Astrocyte of the hippocampus (primary cell): ENCODE results near the gene VASH1.

ENCODE experiments used
- DNase-seq: peaks from one replicate; pipeline ENCODE4 v3.0.0; 2011; ENCODE audit warnings: low read depth, low spot score

Gene VASH1

DNA sequence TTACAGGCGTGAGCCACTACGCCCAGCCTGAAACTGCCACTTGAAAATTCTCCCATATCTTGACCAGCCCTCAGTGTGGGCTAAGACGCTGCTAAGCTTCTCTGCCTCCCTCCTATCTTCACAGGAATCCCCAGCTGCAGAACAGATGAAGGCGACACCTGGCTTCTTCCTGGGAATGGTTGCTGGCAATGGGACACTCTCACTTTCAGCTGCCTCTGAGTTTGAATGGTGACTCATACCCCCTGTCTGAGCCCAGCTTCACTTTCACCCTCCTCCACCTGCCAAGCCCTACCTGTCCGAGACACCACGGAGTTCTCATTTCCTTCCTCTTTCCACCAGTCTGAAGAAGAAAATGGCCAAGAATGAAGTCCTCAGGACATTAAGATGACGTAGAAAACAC, 18.3 kb upstream of the VASH1 start:
- DNase-seq, result no peak

DNA sequence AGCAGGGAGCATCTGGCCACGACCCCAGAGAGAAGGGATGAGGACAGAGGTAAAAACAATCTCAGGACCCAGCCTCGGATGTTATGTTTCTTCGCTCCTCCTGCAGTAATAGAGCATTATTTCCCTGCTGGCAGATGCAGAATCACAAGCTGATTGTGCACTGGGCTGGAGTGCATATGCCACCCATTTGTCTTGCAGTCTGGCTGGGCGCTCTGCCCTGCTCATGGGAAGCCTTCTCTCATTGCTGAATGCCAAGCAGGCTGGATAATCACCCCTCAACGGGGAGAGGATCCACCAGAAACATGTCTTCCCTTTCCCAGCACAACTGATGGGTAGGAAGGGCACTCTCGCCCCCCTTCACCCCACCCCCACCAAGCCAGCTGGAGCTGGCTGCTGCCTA, 8.5 kb upstream of the VASH1 start:
- DNase-seq, result no peak

DNA sequence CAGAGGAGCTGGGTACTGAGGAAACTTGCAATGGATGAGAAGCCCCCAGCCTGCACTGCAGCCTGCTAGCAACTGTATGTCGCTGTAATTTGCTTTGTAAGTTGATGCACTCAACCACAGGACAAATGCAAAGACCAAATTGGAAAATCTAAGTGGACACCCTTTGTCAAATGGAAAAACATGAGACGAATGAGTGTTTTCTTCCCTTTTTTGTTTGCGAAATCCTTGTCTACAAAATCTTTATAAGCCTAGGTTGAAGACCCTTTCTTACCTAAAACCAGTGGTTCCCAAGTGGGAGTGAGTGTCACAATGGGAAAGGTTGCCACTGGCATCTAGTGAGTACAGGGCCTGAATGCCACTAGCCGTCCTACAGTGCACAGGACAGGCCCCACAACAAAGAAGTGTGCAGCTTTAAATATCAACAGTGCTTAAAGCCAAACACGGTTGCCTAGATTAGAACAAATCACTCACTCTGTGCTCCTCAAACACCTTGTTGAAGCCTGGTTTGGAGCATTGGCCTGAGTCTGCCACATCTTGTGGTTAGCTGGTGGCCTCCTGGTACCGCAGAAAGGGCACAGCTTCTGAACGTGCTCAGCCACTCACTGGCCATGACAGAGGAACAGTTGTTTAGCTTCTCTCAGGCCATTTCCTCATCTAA, 7.6 kb upstream of the VASH1 start:
- no peak for DNase-seq

DNA sequence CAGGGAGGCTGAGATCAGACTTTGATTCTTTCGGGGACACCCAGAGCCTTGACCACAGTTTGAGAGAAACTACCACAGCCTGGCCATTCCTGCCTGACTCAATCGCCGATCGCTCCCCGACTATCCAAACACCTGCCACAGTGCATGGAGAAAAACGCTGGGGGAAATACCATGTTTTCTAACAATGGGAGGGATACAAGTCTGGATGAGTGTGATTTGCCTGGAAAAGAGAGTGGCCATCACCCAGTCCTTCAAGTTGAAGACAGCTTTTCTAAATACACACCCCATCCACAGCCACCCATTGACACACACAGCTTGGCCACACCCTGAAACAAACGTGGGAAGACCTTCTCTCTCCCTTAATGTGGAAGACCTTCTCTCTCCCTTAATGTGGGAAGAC, 6.7 kb upstream of the VASH1 start:
- no peak for DNase-seq

DNA sequence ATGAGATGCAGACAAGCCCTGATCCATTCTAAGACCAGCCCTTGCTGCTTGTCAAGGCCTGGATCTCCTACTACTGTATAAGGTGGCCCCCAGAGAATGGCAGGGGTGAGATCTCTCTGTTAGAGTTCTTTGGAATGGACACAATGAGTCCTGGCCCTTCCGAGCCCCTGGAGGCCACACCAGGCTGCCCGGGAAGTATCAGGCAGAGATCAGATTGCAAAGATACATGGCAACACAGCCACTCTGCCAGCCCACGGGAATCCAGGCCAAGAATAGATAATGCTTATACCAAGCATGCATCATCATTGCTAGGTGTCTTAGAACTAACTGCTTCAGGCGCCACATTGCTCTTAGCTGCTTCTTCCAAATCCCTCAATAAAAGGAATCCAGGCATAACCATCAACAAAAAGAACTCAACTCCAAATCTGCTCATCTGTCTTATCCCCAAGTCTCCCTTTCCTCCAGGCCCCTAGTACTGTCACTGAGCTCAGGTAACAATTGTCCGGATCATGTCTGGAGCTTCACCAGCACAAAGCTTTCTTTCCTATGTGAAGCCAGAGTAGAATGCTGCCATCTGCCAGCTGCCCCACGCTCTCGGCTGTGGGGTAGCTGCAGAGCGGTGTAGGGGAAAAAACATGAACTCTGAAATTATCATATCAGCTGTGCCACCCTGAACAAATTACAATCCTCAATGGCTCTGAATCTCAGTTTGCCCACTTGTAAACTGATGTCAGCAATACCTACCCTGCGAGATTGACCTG, 5.5 kb upstream of the VASH1 start:
- DNase-seq, result no peak

DNA sequence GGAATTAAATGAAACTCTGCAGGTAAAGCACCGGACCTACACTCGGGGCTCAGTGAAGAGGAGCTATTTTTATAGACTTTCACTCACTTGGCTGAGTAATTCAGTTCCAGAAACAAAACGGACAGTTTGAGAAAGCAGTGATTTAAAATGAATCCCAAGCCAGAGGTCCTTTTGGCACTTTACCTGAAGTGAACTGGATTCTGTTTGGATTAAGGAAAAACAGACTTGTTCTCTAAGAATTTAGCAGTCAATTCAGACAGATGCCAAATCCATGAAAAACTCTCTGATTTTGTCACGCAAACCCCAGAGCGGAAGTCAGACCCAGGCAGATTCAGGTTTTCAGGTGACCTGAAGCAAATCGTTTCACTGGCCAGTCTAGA, 4.9 kb upstream of the VASH1 start:
- no peak for DNase-seq

DNA sequence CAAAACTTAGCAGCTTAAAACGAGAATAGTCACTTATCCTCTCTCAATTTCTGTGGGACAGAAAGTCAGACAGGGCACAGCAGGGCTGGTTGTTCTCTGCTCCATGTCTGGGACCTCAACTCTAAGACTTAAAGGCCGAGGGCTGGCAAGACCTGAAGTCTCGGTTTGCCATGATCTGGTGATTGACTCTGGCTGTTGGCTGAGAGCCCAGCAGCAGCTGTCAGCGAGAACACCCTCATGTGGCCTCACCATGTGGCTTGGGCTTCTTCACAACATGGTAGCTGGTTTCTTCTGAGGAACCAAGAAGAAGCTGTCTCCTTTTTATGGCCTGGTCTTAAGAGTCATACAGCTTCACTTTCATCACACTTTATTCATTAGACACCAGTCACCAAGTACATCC, 1.7 kb upstream of the VASH1 start:
- no peak for DNase-seq

DNA sequence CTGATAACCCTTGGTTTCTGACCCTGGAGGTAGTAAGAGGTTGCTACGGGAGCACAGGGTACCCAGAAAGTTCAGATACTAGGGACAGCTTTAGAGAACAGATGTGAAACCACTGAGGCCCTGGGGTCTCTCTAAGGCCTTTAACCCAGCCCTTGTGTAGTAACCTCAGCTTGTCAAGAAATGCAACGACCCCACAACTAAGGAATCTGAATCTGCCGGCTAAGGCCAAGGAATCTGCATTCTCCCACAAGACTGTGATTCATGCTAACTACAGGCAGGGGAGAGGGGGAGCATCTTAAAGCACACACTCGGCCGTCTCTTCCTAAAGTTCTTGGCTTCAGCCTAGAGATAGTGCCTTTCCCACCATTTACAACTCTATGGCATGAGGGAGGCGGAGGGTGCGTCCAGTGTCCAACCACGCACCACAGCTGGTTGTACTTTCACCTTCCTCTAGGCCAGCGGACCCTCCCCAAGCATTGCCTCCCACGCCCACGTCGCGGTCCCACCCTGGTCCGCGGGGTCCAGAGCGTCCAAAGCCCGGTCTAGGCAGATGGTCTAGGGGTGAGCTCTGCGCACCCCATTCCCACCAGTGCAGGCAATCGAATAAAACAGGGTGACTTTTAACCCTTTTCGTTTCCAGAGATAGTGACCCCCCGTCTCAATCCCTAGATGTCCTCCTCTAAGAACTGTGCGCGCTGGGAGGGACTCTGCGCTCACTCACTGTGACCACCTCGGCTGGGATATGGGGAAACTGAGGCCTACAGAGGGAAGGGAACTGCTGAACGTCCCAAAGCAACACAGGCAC, 735 bp upstream of the VASH1 start:
- DNase-seq, result no peak

DNA sequence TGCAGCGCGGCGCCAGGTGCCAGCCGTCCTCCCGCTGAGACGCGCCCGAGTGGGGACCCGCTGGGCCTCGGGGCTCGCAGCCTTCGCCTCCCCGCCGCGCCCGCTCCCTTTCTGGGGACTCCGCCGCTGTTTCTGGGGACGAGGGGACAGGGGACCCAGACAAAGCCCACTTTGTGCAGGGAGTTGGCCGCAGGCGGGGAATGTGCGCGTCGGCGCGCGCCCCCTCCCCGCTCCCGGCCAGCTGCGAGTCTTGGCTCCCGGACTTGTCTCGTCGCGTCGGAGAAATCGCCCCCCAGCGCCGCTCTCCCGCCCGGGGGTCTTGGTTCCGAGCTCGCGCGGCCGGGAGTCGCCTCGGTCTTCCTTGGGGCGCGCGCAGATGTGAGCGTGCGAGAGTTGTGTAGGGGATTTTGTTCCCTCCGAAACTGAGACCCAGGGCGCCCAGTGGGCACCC, 717 bp downstream of the VASH1 start:
- DNase-seq, result no peak

DNA sequence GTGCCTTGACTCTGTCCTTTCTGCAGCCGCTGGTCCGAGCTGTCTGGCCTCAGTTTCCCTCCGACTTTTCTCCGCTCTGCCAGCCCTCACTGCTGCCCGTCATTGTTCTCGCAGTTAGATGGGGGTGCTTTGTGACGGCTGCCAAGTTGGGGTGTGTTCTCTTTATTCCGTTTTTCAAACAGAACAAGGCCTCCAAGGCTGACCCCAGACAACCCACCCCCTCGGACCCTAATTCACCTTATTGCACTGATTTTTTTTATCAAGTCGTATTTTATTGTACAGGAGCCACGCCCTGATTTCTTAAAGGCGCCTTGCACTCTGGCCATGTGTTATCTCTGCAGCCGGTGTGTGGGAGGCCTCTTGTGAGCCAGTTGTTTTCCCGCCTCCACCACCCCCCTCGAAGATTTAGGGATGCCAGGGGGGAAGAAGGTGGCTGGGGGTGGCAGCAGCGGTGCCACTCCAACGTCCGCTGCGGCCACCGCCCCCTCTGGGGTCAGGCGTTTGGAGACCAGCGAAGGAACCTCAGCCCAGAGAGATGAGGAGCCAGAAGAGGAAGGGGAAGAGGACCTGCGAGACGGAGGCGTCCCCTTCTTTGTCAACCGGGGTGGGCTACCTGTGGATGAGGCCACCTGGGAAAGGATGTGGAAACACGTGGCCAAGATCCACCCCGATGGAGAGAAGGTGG, 1.3 kb downstream of the VASH1 start:
- no peak for DNase-seq

DNA sequence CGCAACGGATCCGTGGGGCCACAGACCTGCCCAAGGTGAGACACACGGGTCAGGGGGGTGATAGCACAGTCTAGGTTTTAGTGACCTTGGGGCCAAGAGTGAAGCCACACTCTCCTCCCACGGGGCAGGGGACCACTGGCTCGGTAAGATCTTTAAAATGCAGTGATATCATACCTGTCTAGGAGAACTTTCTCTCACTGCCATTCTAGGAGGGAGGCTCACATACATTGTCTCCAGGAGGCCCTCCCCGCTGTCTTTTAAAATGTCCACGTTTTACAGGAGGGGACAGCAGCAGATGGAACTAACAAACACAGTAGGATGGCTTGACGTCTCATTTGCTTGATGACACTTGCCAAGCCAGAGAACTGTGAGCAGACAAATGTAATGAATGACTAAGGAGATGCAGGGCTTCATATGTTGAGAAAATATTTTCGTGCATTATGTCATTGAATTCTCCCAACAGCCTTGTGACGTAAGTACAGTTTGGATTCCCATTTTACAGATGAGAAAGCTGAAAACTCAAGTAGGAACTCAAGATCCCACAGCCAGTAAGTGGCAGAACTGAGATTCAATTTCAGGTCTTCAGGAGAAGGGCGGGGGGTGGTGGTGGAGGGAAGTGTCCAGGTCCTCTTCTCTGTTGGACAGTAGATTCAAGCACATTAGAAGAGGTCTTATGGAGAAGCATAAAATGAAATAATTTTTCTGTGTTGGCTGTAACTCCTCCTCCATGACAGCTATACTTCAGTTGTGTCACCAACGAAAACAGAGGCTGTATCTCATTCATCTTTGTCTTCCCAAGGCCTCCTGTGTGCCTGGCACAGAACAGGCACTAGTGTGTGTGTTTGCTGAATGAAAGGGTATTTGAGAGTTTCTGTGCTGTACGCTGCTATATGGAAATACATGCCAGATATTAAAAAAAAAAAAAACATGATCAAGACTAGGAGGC, 2.1 kb downstream of the VASH1 start:
- no peak for DNase-seq

DNA sequence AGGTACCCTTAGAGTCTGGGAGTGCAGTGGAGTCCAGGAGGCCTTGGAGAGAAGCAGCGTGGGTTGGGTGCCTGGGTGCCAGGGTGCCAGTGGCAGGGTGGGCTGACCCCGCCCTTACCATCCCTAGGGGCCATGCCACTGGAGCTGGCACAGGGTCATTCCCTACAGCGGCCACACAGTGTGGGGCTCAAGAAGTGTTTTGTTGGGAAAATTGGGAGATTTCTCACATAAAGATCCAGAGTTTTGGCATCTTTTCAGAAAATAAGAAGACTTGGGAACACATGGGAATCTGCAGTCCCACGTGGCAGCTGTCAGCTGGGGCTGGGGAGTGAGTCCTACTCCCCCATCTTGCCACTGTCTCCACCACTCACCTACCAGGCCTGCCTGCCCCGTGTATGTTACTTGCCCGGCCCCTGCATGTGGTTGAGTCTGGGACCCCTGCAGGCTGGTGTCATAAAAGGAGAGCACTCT, 4.2 kb downstream of the VASH1 start:
- DNase-seq, result no peak

DNA sequence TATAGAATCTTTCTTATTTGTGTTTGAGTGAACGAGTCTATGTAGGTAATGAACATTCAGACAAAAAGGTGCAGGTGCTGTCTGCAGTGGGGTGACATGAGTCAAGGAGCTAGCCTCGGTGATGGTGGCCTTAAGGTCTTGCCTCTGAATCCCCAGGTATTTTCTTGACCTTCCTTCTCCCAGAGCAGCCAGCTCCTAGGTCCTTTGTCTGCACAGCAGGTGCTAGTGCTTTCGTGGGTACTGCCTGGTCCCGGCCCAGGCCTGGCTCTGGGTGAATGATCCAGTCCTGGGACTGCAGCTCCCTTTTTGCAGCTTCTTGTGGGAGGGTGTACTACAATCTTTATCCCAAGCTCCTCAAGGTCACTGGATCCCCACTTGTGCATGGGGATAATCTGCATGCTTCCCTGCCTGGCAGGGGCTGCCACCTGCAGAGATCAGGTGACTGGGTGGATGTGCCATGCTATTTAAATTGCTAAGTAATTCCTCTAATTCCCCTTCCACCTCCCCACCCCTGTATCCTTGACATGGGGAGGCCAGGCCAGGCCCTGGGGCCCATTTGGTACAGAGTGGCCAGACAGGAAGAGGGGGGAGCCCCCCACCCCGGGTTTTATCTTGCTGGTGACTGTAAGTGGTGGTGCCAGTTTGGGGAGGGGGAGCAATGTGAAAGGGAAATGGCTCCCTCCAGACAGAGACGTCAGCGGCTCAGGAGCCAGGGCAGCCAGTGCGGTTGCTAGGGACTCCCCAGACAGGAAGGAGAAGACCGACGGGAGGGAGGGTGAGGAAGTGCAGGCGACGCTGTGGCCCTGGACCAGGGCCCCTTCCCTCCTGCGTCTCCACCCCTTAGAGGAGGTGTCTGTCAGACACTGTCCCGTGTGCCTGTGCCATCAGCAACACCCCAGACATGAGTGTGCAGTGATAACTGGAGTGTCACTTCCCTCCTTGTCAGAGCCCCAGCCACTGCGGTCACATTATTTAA, 6.7 kb downstream of the VASH1 start:
- no peak for DNase-seq

DNA sequence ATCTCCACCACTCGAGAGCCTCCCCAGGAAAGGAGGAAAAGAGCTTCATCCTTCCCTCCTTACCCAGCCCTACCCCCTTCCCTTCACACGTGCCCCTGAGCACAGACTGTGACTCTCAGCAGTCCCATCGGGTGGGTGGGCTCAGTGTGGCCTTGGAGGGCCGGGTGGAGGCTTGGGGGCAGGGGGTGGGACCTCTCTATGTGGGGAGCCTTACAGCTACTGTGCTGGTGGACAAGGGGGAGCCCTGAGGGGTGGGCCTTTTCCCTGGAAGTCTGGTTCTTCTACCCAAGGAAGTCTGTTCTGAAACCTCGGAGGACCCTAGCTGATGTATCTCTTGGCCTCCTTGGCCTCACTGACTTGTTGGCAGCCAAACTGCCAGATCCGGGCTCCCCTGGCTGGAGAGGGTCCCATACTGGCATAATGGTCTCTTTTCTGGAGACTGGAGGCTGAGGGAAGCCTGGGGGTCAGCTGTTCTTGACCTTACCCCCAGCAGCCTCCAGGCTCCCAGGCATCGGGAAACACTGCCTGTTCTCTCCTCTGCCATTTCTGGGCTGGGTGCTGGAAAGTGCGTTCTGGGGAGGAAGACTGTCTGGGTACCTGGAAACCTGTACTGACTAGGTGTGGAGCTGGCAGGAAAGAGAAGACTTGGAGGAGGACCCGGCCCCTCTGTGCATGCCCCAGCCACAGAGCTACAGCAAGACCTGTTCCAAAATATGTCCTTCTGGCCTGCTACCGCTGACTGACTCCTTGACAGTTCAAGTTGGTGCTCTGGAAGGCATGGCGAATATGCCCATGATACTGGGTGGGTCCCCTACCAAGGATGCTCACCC, 7.6 kb downstream of the VASH1 start:
- DNase-seq, result no peak

DNA sequence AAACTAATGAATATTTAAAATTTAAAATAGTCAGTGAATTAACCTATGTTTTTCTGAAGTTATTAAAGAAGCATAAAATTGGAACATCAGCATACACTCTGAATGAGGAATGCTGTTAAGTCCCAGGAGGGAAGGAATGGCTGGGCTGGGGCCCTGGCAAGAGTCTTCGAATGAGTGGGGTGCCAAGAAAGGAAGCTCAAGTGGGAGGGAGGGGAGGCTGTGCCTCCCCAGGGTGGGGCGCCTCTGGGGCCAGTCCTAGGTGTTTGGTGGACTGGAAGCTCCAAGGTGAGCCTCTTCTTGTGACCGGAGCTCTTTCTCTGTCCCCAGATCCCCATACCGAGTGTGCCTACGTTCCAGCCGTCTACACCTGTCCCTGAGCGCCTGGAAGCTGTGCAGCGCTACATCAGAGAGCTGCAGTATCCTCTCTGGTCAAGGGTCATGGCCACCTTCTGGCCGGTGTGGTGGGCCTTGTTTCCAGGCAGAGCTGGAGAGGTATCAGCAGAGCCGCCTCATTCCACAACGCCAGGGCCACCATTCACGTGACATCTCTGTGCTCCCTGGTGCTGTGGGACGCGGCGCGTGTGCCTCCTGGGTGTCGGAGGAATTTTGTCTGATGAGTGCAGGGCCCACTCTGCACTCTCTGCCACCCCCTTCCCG, 8.5 kb downstream of the VASH1 start:
- no peak for DNase-seq

DNA sequence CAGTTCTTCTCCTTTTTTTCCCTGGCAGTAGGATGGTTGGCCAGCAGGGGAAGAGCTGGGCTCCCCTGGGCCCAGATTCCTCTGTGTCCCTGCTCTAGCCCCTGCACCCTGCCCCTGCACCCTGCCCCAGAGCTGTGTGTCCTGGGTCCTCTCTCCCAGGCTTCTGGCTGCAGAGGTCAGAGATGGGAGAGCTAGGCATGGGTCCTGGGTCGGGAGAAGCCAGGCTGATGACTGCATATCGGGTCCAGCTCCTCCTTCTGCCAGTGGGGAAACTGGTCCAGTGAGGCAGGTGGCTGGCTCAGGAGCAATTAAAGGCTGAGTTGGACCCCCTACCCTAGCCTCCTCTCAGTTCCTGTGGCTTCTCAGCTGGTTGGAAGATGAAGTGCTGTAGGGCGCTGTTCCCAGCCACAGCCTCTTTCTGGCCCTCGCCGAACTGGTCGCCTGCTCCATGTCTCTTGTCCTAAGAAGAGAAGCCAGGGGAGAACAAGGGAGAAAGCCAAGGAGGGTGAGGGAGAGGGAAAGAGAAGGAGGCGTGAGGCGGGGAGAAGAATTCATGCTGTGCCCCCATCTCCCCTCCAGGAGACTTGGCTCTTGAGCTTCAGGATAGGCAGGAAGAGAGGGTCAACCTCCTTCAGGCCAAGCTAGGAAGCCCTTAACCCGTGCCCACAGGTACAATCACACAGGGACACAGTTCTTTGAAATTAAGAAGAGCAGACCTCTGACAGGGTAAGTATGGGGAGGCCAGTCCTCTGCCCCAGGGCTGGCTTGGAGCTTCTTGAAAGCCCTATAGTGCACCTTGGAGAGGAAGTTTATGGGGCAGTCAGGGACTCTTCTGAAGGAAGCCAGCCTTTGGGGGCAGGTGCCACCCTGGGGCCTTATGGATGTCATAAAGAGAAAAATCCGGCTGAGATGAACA, 9.5 kb downstream of the VASH1 start:
- no peak for DNase-seq

DNA sequence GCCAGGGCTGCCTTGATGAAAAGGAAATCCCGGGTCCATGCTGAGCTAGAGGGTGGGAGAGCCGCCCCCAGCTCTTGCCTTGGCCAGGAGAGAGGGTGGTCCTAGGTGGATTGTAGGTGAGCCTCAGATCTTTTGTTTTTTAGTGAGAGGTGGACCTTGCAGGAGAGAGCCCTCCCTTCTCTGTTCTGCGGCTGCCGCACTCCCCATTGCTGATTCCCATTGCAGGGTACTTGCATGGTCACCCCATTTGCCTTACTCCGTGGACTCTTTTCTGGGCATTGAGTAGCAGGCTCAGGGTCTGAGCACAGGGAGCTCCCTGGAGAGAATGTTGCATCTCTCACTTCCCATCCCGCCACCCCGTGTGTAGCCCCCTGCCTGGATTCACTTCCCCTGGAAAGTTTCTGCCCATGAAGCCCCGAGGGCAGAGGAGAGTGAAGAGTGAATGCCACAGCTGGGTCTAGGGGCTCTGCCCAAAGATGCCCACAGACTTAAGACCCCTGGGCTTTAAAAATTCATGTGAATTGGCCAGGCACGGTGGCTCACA, 10.2 kb downstream of the VASH1 start:
- no peak for DNase-seq
